ENCODE results near the gene MPRIP. TPM values are rescaled to one million over a fixed set of nuclear protein-coding genes. Genes with fewer than 3 reads are reported as not detected.

Gene MPRIP
- total and polyA plus RNA-seq, 2 experiments from 2014 or later, result 80.4 to 172 TPM

GRCh38 chr17:17053446-17054379, 11.5 kb downstream of the MPRIP start:
- TF ChIP-seq CTCF (IDR thresholded peaks at IDR 0.05; ENCODE audit: low read depth, low read length), result no peak
- Histone ChIP-seq H3K4me3 (no peak overlapping the region), H3K9me3 (ENCODE audit: low read depth) (no peaks in the 10 kb centered on the region), H3K27ac (no peak overlapping the region), H3K36me3 (no peaks in the 10 kb centered on the region), H3K4me1 (ENCODE audit: low read depth) (peaks cover 12% of the 10 kb centered on the region), H3K27me3 (no peaks in the 10 kb centered on the region)
- no peak for DNase-seq (ENCODE audit: low read depth in 1 of 2, low spot score in 1 of 2)

- H3K4me1 ChIP-seq (ENCODE audit: low read depth), result peaks cover 12% of the 10 kb centered on the region
- no peak for DNase-seq (ENCODE audit: low read depth in 1 of 2, low spot score in 1 of 2)
- H3K27ac ChIP-seq, result no peak overlapping the region
- no peak overlapping the region for H3K4me3 ChIP-seq
- no peak for TF ChIP-seq CTCF (IDR thresholded peaks at IDR 0.05; ENCODE audit: low read depth, low read length)
- H3K36me3 ChIP-seq, result no peaks in the 10 kb centered on the region
- no peaks in the 10 kb centered on the region for H3K9me3 ChIP-seq (ENCODE audit: low read depth)
- no peaks in the 10 kb centered on the region for H3K27me3 ChIP-seq
Observed at GRCh38 chr17:17054636-17055035, 12.4 kb downstream of the MPRIP start.

- no peak for DNase-seq (ENCODE audit: low read depth in 1 of 2, low spot score in 1 of 2)
- TF ChIP-seq CTCF (IDR thresholded peaks at IDR 0.05; ENCODE audit: low read depth, low read length), result no peak
- Histone ChIP-seq H3K27ac (no peak overlapping the region), H3K36me3 (no peaks in the 10 kb centered on the region), H3K27me3 (no peaks in the 10 kb centered on the region), H3K9me3 (ENCODE audit: low read depth) (no peaks in the 10 kb centered on the region), H3K4me3 (no peak overlapping the region), H3K4me1 (ENCODE audit: low read depth) (peaks cover 12% of the 10 kb centered on the region)
Observed at GRCh38 chr17:17055286-17056155, 13.3 kb downstream of the MPRIP start.

GRCh38 chr17:17056156-17056539, 13.9 kb downstream of the MPRIP start:
- Histone ChIP-seq H3K4me3 (no peak overlapping the region), H3K27ac (no peak overlapping the region), H3K9me3 (ENCODE audit: low read depth) (no peaks in the 10 kb centered on the region), H3K36me3 (no peaks in the 10 kb centered on the region), H3K4me1 (ENCODE audit: low read depth) (peaks cover 12% of the 10 kb centered on the region), H3K27me3 (no peaks in the 10 kb centered on the region)
- no peak for DNase-seq (ENCODE audit: low read depth in 1 of 2, low spot score in 1 of 2)
- TF ChIP-seq CTCF (IDR thresholded peaks at IDR 0.05; ENCODE audit: low read depth, low read length), result no peak

- no peak for DNase-seq (ENCODE audit: low read depth in 1 of 2, low spot score in 1 of 2)
- H3K9me3 ChIP-seq (ENCODE audit: low read depth), result no peaks in the 10 kb centered on the region
- peaks cover 7% of the 10 kb centered on the region for H3K4me1 ChIP-seq (ENCODE audit: low read depth)
- TF ChIP-seq CTCF (IDR thresholded peaks at IDR 0.05; ENCODE audit: low read depth, low read length), result no peak
- no peaks in the 10 kb centered on the region for H3K36me3 ChIP-seq
- H3K27ac ChIP-seq, result no peak overlapping the region
- no peak overlapping the region for H3K4me3 ChIP-seq
- no peaks in the 10 kb centered on the region for H3K27me3 ChIP-seq
Observed at GRCh38 chr17:17057057-17057551, 14.8 kb downstream of the MPRIP start.
